Natural killer cell (primary cell): Measurements from ENCODE around the gene ST8SIA1. TPM values are rescaled to one million over a fixed set of nuclear protein-coding genes. Genes with fewer than 3 reads are reported as not detected.

Experiments used
- ATAC-seq, 3 donors: fragments of 150-1000 bp in 2 of 3; fragments of 200-7000 bp in 1 of 3; cut with Tn5 transposase; 1 replicate in 1 of 3; 2 replicates in 2 of 3; pipeline ENCODE4 v1.10.0; 2021; ENCODE audit warnings: mild to moderate bottlenecking in 2 of 3, moderate library complexity in 2 of 3
- DNase-seq, 2 donors: peaks; one replicate each; pipeline versions ENCODE4 v3.0.0 to v3.0.0-alpha.2; 2013 to 2021; ENCODE audit warnings: mixed read lengths in 1 of 2
- H3K27ac ChIP-seq: one replicate; pipeline ENCODE4 v1.5.1; 2013; ENCODE audit warnings: mild to moderate bottlenecking, low read length
- H3K27me3 ChIP-seq: one replicate; pipeline ENCODE4 v1.6.1; 2013; ENCODE audit warnings: low read length; ENCODE audit not compliant: control insufficient read depth, insufficient read depth
- H3K36me3 ChIP-seq: one replicate; pipeline ENCODE4 v1.6.1; 2013; ENCODE audit warnings: low read length; ENCODE audit not compliant: control insufficient read depth, insufficient read depth
- H3K4me1 ChIP-seq: one replicate; pipeline ENCODE4 v1.6.1; 2013; ENCODE audit warnings: low read length; ENCODE audit not compliant: control insufficient read depth, insufficient read depth
- H3K4me3 ChIP-seq: one replicate; pipeline ENCODE4 v1.5.1; 2013; ENCODE audit warnings: low read length
- H3K9me3 ChIP-seq: one replicate; pipeline ENCODE4 v1.6.1; 2013; ENCODE audit warnings: low read length; ENCODE audit not compliant: control insufficient read depth, insufficient read depth
- H3K27ac Mint-ChIP-seq, 2 donors: one replicate each; pipeline ENCODE4 v1.8.0; 2022; ENCODE audit warnings: mild to moderate bottlenecking in 2 of 2, mixed read lengths in 2 of 2, moderate library complexity in 1 of 2
- H3K27me3 Mint-ChIP-seq, 2 donors: one replicate each; pipeline ENCODE4 v1.8.0; 2022; ENCODE audit warnings: low read depth in 2 of 2, mixed read lengths in 2 of 2
- H3K36me3 Mint-ChIP-seq: one replicate; pipeline ENCODE4 v1.8.0; 2022; ENCODE audit warnings: mixed read lengths
- H3K4me1 Mint-ChIP-seq, 2 donors: one replicate each; pipeline ENCODE4 v1.8.0; 2022; ENCODE audit warnings: mixed read lengths in 2 of 2
- H3K4me3 Mint-ChIP-seq: one replicate; pipeline ENCODE4 v1.8.0; 2022; ENCODE audit warnings: mild to moderate bottlenecking, moderate library complexity, mixed read lengths
- H3K9me3 Mint-ChIP-seq, 2 donors: one replicate each; pipeline ENCODE4 v1.8.0; 2022; ENCODE audit warnings: mixed read lengths in 2 of 2
- WGBS: methylation state at CpG from one replicate; pipeline ENCODE4 v1.1.7; 2013; ENCODE audit warnings: missing lambda C conversion rate; ENCODE audit not compliant: insufficient coverage; 5-methylcytosine and 5-hydroxymethylcytosine counted together
- intact Hi-C: fragments of 100-400 bp; cut with micrococcal nuclease; formaldehyde crosslinking; loops from one replicate; pipeline ENCODE4 v1.14.2; 2022
- total RNA-seq, 4 donors: library from RNA; stranded (reverse); fragments of 120-200 nt in 1 of 4; gene quantifications; one replicate each; pipeline versions ENCODE4 v1.2.3 to v1.2.4, GENCODE V29; 2013 to 2022
- TF ChIP-seq, protein P1 (sequence below): fragments of 200-600 bp; IDR thresholded peaks from one replicate; pipeline ENCODE4 v1.8.0; 2022; ENCODE audit warnings: antibody characterized with exemption

ST8SIA1 gene
- total RNA-seq, 3 donors from 2014 or later (not counting 1 experiment from before 2014, with no cell fraction given) = 0.60 to 0.79 TPM; not detected in 1

DNA sequence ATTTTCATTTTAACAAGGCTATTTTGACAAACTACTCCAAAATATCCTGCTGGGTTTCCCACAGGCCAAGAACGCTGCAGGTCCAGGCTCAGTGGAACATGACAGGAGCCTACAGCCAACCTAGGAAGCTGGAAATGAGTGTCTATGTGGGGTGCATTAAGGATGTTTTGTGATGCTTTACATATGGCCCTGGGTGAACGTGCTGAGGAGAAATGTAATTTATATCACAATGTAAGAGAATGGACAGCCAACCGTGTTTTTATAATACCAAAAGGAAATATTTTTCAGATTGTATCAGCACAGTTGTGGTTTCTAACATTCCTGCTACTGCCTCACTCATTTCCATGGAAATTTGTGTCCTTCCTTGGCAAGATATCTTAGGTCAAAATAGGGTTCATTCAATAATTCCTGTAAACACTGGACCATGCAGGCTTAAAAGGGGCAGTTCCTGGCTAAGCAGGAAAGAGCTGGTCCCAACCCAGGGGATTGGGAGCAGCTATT, 51.5 kb downstream of the ST8SIA1 start:
- H3K27ac ChIP-seq = no peak overlapping the region
- DNase-seq = no peak
- peaks cover 4 to 40% of the 10 kb centered on the region in 2 donors for H3K27me3 Mint-ChIP-seq

DNA sequence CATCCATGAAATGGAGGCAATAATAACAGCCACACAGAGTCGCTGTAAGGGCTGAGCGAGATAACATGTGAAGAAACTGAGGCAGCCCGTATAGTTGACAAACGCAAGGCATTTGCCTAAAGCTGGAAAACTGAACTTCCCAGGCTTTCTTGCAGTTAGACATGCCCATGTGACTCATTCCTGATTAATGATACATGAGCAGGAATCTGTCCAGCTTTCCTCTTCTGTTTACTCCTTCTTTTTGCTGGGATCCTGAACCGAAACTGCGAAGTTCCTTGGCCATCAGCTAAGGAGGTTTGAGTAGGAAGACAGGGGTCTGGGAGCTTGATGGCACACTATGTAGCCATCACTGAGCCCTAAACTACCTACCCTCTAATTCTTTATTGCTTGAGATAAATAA, 52.2 kb downstream of the ST8SIA1 start:
- Histone ChIP-seq H3K4me1 (no peaks in the 10 kb centered on the region), H3K4me3 (no peak overlapping the region), H3K36me3 (no peaks in the 10 kb centered on the region), H3K27ac (no peak overlapping the region), H3K9me3 (no peaks in the 10 kb centered on the region), H3K27me3 (no peaks in the 10 kb centered on the region)
- intact Hi-C loops = no loop called here
- DNase-seq = no peak
- no peak overlapping the region for H3K27ac Mint-ChIP-seq
- H3K4me1 Mint-ChIP-seq = peaks cover 3 to 5% of the 10 kb centered on the region in 2 donors
- H3K27me3 Mint-ChIP-seq = peaks cover 4 to 40% of the 10 kb centered on the region in 2 donors
- no peak for ATAC-seq
- no peaks in the 10 kb centered on the region for H3K36me3 Mint-ChIP-seq
- no peaks in the 10 kb centered on the region for H3K9me3 Mint-ChIP-seq
- no peak overlapping the region for H3K4me3 Mint-ChIP-seq
- TF ChIP-seq, protein P1, sequence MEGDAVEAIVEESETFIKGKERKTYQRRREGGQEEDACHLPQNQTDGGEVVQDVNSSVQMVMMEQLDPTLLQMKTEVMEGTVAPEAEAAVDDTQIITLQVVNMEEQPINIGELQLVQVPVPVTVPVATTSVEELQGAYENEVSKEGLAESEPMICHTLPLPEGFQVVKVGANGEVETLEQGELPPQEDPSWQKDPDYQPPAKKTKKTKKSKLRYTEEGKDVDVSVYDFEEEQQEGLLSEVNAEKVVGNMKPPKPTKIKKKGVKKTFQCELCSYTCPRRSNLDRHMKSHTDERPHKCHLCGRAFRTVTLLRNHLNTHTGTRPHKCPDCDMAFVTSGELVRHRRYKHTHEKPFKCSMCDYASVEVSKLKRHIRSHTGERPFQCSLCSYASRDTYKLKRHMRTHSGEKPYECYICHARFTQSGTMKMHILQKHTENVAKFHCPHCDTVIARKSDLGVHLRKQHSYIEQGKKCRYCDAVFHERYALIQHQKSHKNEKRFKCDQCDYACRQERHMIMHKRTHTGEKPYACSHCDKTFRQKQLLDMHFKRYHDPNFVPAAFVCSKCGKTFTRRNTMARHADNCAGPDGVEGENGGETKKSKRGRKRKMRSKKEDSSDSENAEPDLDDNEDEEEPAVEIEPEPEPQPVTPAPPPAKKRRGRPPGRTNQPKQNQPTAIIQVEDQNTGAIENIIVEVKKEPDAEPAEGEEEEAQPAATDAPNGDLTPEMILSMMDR = no peak
- WGBS = 98% methylated on average over 4 of the region's 6 CpGs

More for the DNA sequence above, 51.5 kb downstream of the ST8SIA1 start:
- H3K9me3 ChIP-seq = no peaks in the 10 kb centered on the region
- intact Hi-C loops = no loop called here
- 69% methylated on average over 3 of the region's 3 CpGs for WGBS
- no peak overlapping the region for H3K4me3 ChIP-seq
- no peaks in the 10 kb centered on the region for H3K27me3 ChIP-seq
- Mint-ChIP-seq H3K9me3 (no peaks in the 10 kb centered on the region), H3K36me3 (no peaks in the 10 kb centered on the region), H3K27ac (no peak overlapping the region), H3K4me1 (peaks cover 11 to 13% of the 10 kb centered on the region in 2 donors), H3K4me3 (no peak overlapping the region)
- peaks cover 1% of the 10 kb centered on the region for H3K4me1 ChIP-seq
- no peak for ATAC-seq
- TF ChIP-seq, protein P1 = no peak
- H3K36me3 ChIP-seq = no peaks in the 10 kb centered on the region

DNA sequence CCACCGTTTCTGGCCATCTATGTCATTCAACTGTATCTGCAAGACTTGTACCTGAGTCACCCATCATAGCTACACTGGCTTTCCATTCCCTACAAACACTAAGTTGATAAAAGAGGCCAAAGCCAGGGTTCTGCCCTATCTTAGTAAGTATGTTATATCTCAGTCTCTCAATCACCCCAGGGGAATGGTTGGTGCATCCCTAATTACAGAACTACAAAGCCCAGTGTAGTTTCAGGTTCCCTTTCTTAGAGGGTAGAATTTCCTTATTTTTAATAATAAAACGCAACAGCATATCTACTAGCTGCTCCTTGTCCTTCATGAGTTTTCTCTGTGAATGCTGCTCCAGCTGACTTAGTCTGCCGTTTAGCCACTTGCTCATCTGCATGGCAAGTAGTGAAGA, 57.6 kb downstream of the ST8SIA1 start:
- H3K4me1 Mint-ChIP-seq = no peaks in the 10 kb centered on the region
- Histone ChIP-seq H3K36me3 (no peaks in the 10 kb centered on the region), H3K27ac (no peak overlapping the region), H3K4me1 (no peaks in the 10 kb centered on the region), H3K4me3 (no peak overlapping the region), H3K9me3 (no peaks in the 10 kb centered on the region), H3K27me3 (no peaks in the 10 kb centered on the region)
- H3K9me3 Mint-ChIP-seq = no peaks in the 10 kb centered on the region
- intact Hi-C loops = no loop called here
- DNase-seq (no peak), ATAC-seq (no peak)
- no peak overlapping the region for H3K4me3 Mint-ChIP-seq
- H3K36me3 Mint-ChIP-seq = no peaks in the 10 kb centered on the region
- 63% methylated on average over 1 of the region's 3 CpGs for WGBS
- peaks cover 14 to 57% of the 10 kb centered on the region in 2 donors for H3K27me3 Mint-ChIP-seq
- TF ChIP-seq, protein P1 = no peak
- no peak overlapping the region for H3K27ac Mint-ChIP-seq

DNA sequence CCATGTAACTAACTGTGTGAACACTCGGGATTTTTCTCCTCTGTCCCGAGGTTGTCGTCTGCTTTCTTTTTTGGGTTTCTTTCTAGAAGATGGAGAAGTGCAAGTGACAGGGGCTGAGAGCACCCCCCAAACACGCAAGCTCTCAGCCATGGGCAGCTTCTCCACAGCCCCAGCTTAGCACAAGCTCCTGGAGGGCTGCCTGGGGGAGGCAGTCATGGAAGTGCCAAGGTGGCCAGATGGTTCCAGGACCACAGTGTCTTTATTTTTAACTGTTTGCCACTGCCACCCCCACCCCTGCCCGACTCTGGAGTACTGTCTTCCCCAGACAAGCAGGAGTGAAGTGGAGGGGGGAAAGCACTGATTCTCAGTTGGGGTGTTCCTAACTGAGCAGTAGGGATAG, 58.2 kb downstream of the ST8SIA1 start:
- Mint-ChIP-seq H3K4me3 (no peak overlapping the region), H3K36me3 (no peaks in the 10 kb centered on the region), H3K27ac (no peak overlapping the region), H3K9me3 (no peaks in the 10 kb centered on the region), H3K4me1 (no peaks in the 10 kb centered on the region), H3K27me3 (peaks cover 14 to 58% of the 10 kb centered on the region in 2 donors)
- no peak overlapping the region for H3K27ac ChIP-seq
- ATAC-seq (no peak), DNase-seq (no peak)
- H3K36me3 ChIP-seq = no peaks in the 10 kb centered on the region
- H3K9me3 ChIP-seq = no peaks in the 10 kb centered on the region
- intact Hi-C loops = no loop called here
- 93% methylated on average over 5 of the region's 5 CpGs for WGBS
- TF ChIP-seq, protein P1 = no peak
- no peaks in the 10 kb centered on the region for H3K4me1 ChIP-seq
- no peaks in the 10 kb centered on the region for H3K27me3 ChIP-seq
- no peak overlapping the region for H3K4me3 ChIP-seq
